A549 (cell line): ENCODE data around the gene SNTG2.

ENCODE experiments used
- MAZ ChIP-seq: fragments of 150-350 bp; IDR thresholded peaks from 2 replicates; pipeline ENCODE4 v1.6.1; 2014; ENCODE audit warnings: antibody characterized with exemption, low read depth, low read length, borderline replicate concordance
- MYC ChIP-seq: IDR thresholded peaks from 2 replicates; pipeline ENCODE4 v1.6.1; 2012; ENCODE audit warnings: mild to moderate bottlenecking, inconsistent platforms, low read length, improper control_type of control experiment, borderline replicate concordance
- RAD21 ChIP-seq, 2 experiments: fragments of >200 bp in 1 of 2; sonication (Bioruptor Twin) in 1 of 2; formaldehyde crosslinking in 1 of 2; IDR thresholded peaks in 1 of 2; conservative IDR thresholded peaks in 1 of 2; 2 replicates in 1 of 2; 3 replicates in 1 of 2; pipeline ENCODE4 v1.6.1; 2012 to 2018; ENCODE audit warnings: inconsistent platforms in 1 of 2
- TF ChIP-seq, protein P1 (sequence below): fragments of >200 bp; sonication (Bioruptor Twin); formaldehyde crosslinking; IDR thresholded peaks from 3 replicates; pipeline ENCODE4 v1.5.1; 2016

DNA sequence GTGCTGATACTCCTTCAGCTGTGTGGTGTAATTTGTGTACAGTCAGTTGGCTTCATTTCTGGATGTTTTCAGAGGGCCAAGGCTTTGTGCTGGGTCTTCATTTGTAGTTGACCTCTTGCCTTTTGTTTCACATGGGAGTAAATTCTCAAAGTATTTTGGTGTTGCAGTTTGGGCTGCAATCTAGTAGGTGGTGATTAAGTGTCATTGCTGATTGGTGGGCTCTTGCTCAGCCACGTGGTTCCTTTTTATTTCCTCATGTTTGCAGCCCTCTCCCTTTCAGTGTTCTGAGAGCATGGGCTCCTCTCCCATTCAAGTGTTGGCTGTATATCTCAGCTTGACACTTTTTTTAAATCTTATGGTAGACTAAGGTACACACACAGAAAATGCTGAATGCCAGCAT is 96.8 kb downstream of the SNTG2 start:
- TF ChIP-seq MYC (no peak), MAZ (no peak), RAD21 (conservative IDR thresholded peaks at IDR 0.05 in 1 of 2, IDR thresholded peaks at IDR 0.05 in 1 of 2) (0 out of 5 replicates have a peak, but pooled peaks of 1 of the 2 experiments have one; percentile 8)
- TF ChIP-seq, protein P1, sequence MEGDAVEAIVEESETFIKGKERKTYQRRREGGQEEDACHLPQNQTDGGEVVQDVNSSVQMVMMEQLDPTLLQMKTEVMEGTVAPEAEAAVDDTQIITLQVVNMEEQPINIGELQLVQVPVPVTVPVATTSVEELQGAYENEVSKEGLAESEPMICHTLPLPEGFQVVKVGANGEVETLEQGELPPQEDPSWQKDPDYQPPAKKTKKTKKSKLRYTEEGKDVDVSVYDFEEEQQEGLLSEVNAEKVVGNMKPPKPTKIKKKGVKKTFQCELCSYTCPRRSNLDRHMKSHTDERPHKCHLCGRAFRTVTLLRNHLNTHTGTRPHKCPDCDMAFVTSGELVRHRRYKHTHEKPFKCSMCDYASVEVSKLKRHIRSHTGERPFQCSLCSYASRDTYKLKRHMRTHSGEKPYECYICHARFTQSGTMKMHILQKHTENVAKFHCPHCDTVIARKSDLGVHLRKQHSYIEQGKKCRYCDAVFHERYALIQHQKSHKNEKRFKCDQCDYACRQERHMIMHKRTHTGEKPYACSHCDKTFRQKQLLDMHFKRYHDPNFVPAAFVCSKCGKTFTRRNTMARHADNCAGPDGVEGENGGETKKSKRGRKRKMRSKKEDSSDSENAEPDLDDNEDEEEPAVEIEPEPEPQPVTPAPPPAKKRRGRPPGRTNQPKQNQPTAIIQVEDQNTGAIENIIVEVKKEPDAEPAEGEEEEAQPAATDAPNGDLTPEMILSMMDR = no peak
